Astrocyte (in vitro differentiated cells and primary cell): Measurements from ENCODE around the gene CCDC77. TPM values are rescaled to one million over a fixed set of nuclear protein-coding genes. Genes with fewer than 3 reads are reported as not detected.

Source experiments
- DNase-seq: peaks from one replicate; pipeline ENCODE4 v3.0.0-alpha.2; 2010; ENCODE audit warnings: low read depth
- FAIRE-seq: peaks from 2 replicates; lab custom pipeline; 2011; peaks lifted over from hg19 to GRCh38; lab: Jason Lieb, UNC
- H2AFZ ChIP-seq: 2 replicates; pipeline ENCODE4 v1.6.0; 2012; ENCODE audit warnings: low read depth, low read length, inconsistent platforms
- H3K27ac ChIP-seq: 2 replicates; pipeline ENCODE4 v1.5.1; 2011; ENCODE audit warnings: low read depth, low read length, inconsistent platforms
- H3K27me3 ChIP-seq: 2 replicates; pipeline ENCODE4 v1.6.0; 2011; ENCODE audit warnings: low read length, inconsistent platforms; ENCODE audit not compliant: insufficient read depth
- H3K36me3 ChIP-seq: 2 replicates; pipeline ENCODE4 v1.5.1; 2011; ENCODE audit warnings: low read length, inconsistent platforms; ENCODE audit not compliant: insufficient read depth
- H3K4me1 ChIP-seq: 2 replicates; pipeline ENCODE4 v1.5.1; 2011; ENCODE audit warnings: low read length, inconsistent platforms; ENCODE audit not compliant: insufficient read depth
- H3K4me2 ChIP-seq: 2 replicates; pipeline ENCODE4 v1.6.0; 2012; ENCODE audit warnings: low read length, inconsistent platforms
- H3K4me3 ChIP-seq: 2 replicates; pipeline ENCODE4 v1.5.1; 2011; ENCODE audit warnings: low read depth, mild to moderate bottlenecking, low read length, inconsistent platforms; ENCODE audit not compliant: insufficient read depth
- H3K79me2 ChIP-seq: 2 replicates; pipeline ENCODE4 v1.6.0; 2012; ENCODE audit warnings: mild to moderate bottlenecking, low read length, inconsistent platforms; ENCODE audit not compliant: insufficient read depth
- H3K9ac ChIP-seq: 2 replicates; pipeline ENCODE4 v1.6.0; 2012; ENCODE audit warnings: mild to moderate bottlenecking, low read length, inconsistent platforms
- H3K9me3 ChIP-seq: 2 replicates; pipeline ENCODE4 v1.5.1; 2012; ENCODE audit warnings: low read depth, mild to moderate bottlenecking, low read length, inconsistent platforms; ENCODE audit not compliant: insufficient read depth
- H4K20me1 ChIP-seq: 2 replicates; pipeline ENCODE4 v1.6.0; 2012; ENCODE audit warnings: low read length, inconsistent platforms; ENCODE audit not compliant: insufficient read depth
- H3K27ac Mint-ChIP-seq: one replicate; pipeline ENCODE4 v1.8.0; 2021; ENCODE audit warnings: mild to moderate bottlenecking, mixed read lengths; ENCODE audit not compliant: unreplicated experiment
- H3K27me3 Mint-ChIP-seq: one replicate; pipeline ENCODE4 v1.8.0; 2021; ENCODE audit warnings: low read depth, mixed read lengths; ENCODE audit not compliant: unreplicated experiment
- H3K36me3 Mint-ChIP-seq: one replicate; pipeline ENCODE4 v1.8.0; 2021; ENCODE audit warnings: low read depth, mixed read lengths; ENCODE audit not compliant: unreplicated experiment
- H3K4me1 Mint-ChIP-seq: one replicate; pipeline ENCODE4 v1.8.0; 2021; ENCODE audit warnings: low read depth, mixed read lengths; ENCODE audit not compliant: unreplicated experiment
- H3K4me3 Mint-ChIP-seq: one replicate; pipeline ENCODE4 v1.8.0; 2021; ENCODE audit warnings: mild to moderate bottlenecking, moderate library complexity, mixed read lengths; ENCODE audit not compliant: unreplicated experiment
- H3K9me3 Mint-ChIP-seq: one replicate; pipeline ENCODE4 v1.8.0; 2021; ENCODE audit warnings: mild to moderate bottlenecking, mixed read lengths; ENCODE audit not compliant: unreplicated experiment
- EZH2 ChIP-seq: IDR thresholded peaks from 2 replicates; pipeline ENCODE4 v1.6.1; 2012; ENCODE audit warnings: mild to moderate bottlenecking, low read length, inconsistent platforms; ENCODE audit not compliant: insufficient read depth
- total RNA-seq: library from RNA; stranded (reverse); gene quantifications from 2 replicates; pipeline ENCODE4 v1.2.1, GENCODE V29; 2021
- TF ChIP-seq, protein P1 (sequence below): IDR thresholded peaks from 2 replicates; pipeline ENCODE4 v1.5.1; 2011; ENCODE audit warnings: low read depth, mild to moderate bottlenecking, inconsistent platforms, low read length, moderate library complexity; ENCODE audit not compliant: insufficient read depth

CCDC77 gene
- total RNA-seq, 1 donor from 2014 or later = 9.3 TPM

DNA sequence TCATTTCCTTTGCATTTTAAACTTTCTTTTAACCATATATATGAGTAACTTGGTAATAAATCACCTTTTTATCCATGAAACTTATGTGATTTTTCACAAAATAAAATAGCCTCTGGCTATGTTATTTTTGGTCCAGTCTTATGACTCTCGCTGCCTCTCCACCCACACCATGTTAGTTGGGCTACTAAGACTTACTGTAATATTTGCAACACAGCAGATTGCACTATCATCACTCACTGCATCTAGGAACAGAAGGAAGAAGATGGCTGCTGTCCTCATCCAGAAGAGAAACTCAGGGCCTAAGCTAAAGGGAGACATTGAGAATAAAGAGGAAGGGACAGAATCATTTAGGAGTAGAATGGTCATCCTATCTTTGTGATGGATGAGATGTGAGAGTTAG, 45.7 kb downstream of the CCDC77 start:
- Mint-ChIP-seq H3K36me3 (no peaks in the 10 kb centered on the region), H3K9me3 (no peaks in the 10 kb centered on the region), H3K4me1 (no peaks in the 10 kb centered on the region), H3K27ac (no peak overlapping the region), H3K4me3 (no peak overlapping the region), H3K27me3 (peaks cover 4% of the 10 kb centered on the region)
- TF ChIP-seq EZH2 = no peak
- TF ChIP-seq, protein P1, sequence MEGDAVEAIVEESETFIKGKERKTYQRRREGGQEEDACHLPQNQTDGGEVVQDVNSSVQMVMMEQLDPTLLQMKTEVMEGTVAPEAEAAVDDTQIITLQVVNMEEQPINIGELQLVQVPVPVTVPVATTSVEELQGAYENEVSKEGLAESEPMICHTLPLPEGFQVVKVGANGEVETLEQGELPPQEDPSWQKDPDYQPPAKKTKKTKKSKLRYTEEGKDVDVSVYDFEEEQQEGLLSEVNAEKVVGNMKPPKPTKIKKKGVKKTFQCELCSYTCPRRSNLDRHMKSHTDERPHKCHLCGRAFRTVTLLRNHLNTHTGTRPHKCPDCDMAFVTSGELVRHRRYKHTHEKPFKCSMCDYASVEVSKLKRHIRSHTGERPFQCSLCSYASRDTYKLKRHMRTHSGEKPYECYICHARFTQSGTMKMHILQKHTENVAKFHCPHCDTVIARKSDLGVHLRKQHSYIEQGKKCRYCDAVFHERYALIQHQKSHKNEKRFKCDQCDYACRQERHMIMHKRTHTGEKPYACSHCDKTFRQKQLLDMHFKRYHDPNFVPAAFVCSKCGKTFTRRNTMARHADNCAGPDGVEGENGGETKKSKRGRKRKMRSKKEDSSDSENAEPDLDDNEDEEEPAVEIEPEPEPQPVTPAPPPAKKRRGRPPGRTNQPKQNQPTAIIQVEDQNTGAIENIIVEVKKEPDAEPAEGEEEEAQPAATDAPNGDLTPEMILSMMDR = no peak
- no peak overlapping the region for H2AFZ ChIP-seq
- no peak overlapping the region for H3K9ac ChIP-seq
- no peaks in the 10 kb centered on the region for H3K4me1 ChIP-seq
- no peak overlapping the region for H3K27ac ChIP-seq
- H3K36me3 ChIP-seq = no peaks in the 10 kb centered on the region
- FAIRE-seq (no peak), DNase-seq (no peak)
- H3K27me3 ChIP-seq = peaks cover 9% of the 10 kb centered on the region
- H3K4me2 ChIP-seq = no peak overlapping the region
- no peak overlapping the region for H3K4me3 ChIP-seq
- H3K79me2 ChIP-seq = no peaks in the 10 kb centered on the region
- no peaks in the 10 kb centered on the region for H3K9me3 ChIP-seq
- H4K20me1 ChIP-seq = no peaks in the 10 kb centered on the region

- H3K4me1 Mint-ChIP-seq = no peaks in the 10 kb centered on the region
- no peak for FAIRE-seq
Observed at GRCh38 chr12:449203-449602, 47.8 kb downstream of the CCDC77 start.

GRCh38 chr12:450438-450837, 49.0 kb downstream of the CCDC77 start:
- H3K79me2 ChIP-seq = no peaks in the 10 kb centered on the region
- peaks cover 15% of the 10 kb centered on the region for H3K27me3 ChIP-seq
- Mint-ChIP-seq H3K4me1 (no peaks in the 10 kb centered on the region), H3K36me3 (no peaks in the 10 kb centered on the region), H3K9me3 (peaks cover 2% of the 10 kb centered on the region), H3K27me3 (peaks cover 13% of the 10 kb centered on the region), H3K4me3 (no peak overlapping the region), H3K27ac (no peak overlapping the region)
- no peak overlapping the region for H3K27ac ChIP-seq
- no peak for TF ChIP-seq EZH2
- TF ChIP-seq, protein P1 = no peak
- H3K9ac ChIP-seq = no peak overlapping the region
- H3K9me3 ChIP-seq = no peaks in the 10 kb centered on the region
- no peak for FAIRE-seq
- no peaks in the 10 kb centered on the region for H4K20me1 ChIP-seq
- H3K4me2 ChIP-seq = no peak overlapping the region
- H2AFZ ChIP-seq = no peak overlapping the region
- DNase-seq = no peak
- H3K36me3 ChIP-seq = no peaks in the 10 kb centered on the region
- H3K4me1 ChIP-seq = no peaks in the 10 kb centered on the region
- H3K4me3 ChIP-seq = no peak overlapping the region

More at GRCh38 chr12:449203-449602, 47.8 kb downstream of the CCDC77 start:
- no peak overlapping the region for H3K4me3 ChIP-seq
- no peak overlapping the region for H3K27ac Mint-ChIP-seq
- H3K27me3 ChIP-seq = peaks cover 13% of the 10 kb centered on the region
- no peak overlapping the region for H2AFZ ChIP-seq
- H3K79me2 ChIP-seq = no peaks in the 10 kb centered on the region
- H3K4me3 Mint-ChIP-seq = no peak overlapping the region
- H3K36me3 Mint-ChIP-seq = no peaks in the 10 kb centered on the region
- H3K9me3 ChIP-seq = no peaks in the 10 kb centered on the region
- no peaks in the 10 kb centered on the region for H3K36me3 ChIP-seq
- H3K9me3 Mint-ChIP-seq = peaks cover 2% of the 10 kb centered on the region
- no peak overlapping the region for H3K9ac ChIP-seq
- H4K20me1 ChIP-seq = no peaks in the 10 kb centered on the region
- H3K4me1 ChIP-seq = no peaks in the 10 kb centered on the region
- H3K27me3 Mint-ChIP-seq = peaks cover 4% of the 10 kb centered on the region
- TF ChIP-seq, protein P1 = no peak
- TF ChIP-seq EZH2 = no peak
- no peak for DNase-seq
- no peak overlapping the region for H3K27ac ChIP-seq
- H3K4me2 ChIP-seq = no peak overlapping the region
